ENCODE data around the gene SDC4. TPM values are rescaled to one million over a fixed set of nuclear protein-coding genes. Genes with fewer than 3 reads are reported as not detected.

The SDC4 gene
- total and polyA plus RNA-seq, 10 of the 15 experiments (the other 5 are each of a cell fraction or from before 2014, with no cell fraction given) = 0.52 to 11.3 (median 1.4) TPM

DNA sequence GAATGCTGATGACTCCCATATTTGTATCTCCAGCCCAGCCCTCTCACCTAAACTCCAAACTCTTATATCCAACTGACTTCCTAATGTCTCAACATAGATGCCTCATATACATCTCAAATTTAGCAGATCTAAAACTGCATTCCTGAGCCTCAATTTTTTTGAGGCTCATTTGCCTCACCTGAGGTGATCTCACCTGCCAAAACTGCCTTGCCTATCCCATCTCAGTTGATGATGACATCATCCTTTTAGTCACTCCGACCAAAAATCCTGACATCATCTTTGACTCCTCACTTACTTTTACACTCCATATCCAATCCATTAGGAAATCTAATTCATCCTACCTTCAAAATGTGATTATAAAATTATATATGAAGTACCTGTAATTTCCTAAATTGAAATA lies 68.2 kb downstream of the SDC4 start:
- no peak overlapping the region for H3K4me3 ChIP-seq
- 0% methylated on average over 1 of the region's 1 CpG for WGBS (ENCODE audit: insufficient coverage, insufficient replicate concordance, low lambda C conversion rate, missing lambda C conversion rate)
- intact Hi-C loops (cut with micrococcal nuclease; ENCODE audit: unreplicated experiment) = no loop called here
- no peaks in the 10 kb centered on the region for H3K36me3 ChIP-seq (ENCODE audit: control insufficient read depth in 2 of 2, insufficient read depth in 2 of 2, low read length in 1 of 2)
- H3K79me2 ChIP-seq (ENCODE audit: control insufficient read depth, insufficient read depth, low read length) = no peaks in the 10 kb centered on the region
- H3K4me1 ChIP-seq (ENCODE audit: control insufficient read depth, insufficient read depth, low read length) = no peaks in the 10 kb centered on the region
- no peak overlapping the region for H3K4me2 ChIP-seq (ENCODE audit: control insufficient read depth, insufficient read depth)
- no peak overlapping the region for H3K27ac ChIP-seq (ENCODE audit: control insufficient read depth, insufficient read depth)
- CTCF ChIA-PET = interaction anchor here (1.0 to 1.9 kb wide), 2 partner anchors 11 to 14 kb away, joined by 3 to 7 read pairs; no protein-coding TSS in a partner anchor
- no peaks in the 10 kb centered on the region for H3K9me3 ChIP-seq (replicated peaks; ENCODE audit: control insufficient read depth, insufficient read depth, low read length)
- FAIRE-seq (no peak), DNase-seq (ENCODE audit: low read depth, low spot score) (no peak), ATAC-seq (no peak)
- RAD21 ChIA-PET (ENCODE audit: unreplicated experiment) = no interaction called here
- H2AFZ ChIP-seq (ENCODE audit: control insufficient read depth, low read depth, low read length) = no peak overlapping the region
- in situ Hi-C loops (cut with MboI) = no loop called here
- SMC1A ChIA-PET (ENCODE audit: uncharacterized antibody, unreplicated experiment) = interaction anchor here (0.6 kb wide), 1 partner anchor 25 kb away, joined by 3 read pairs; the partner anchor contains the start of gene SLPI
- BruUV-seq (replicated peaks) = no TSS peak
- TF ChIP-seq ATF7 (IDR thresholded peaks at IDR 0.05; ENCODE audit: low read depth) (0 out of 2 replicates have a peak, but pooled peaks have one; percentile 25), HDGF (IDR thresholded peaks at IDR 0.05) (no peak), POU2F2 (IDR thresholded peaks at IDR 0.05; ENCODE audit: borderline replicate concordance, low read depth, low read length) (no peak), SIX5 (IDR thresholded peaks at IDR 0.05; ENCODE audit: low read depth, low read length, severe bottlenecking) (no peak), ZSCAN29 (IDR thresholded peaks at IDR 0.05) (no peak), ZNF24 (IDR thresholded peaks at IDR 0.05) (no peak), WRNIP1 (IDR thresholded peaks at IDR 0.05; ENCODE audit: borderline replicate concordance, low read depth, low read length) (no peak), RB1 (IDR thresholded peaks at IDR 0.05; ENCODE audit: borderline replicate concordance) (no peak)
- TF ChIP-seq, protein P1, sequence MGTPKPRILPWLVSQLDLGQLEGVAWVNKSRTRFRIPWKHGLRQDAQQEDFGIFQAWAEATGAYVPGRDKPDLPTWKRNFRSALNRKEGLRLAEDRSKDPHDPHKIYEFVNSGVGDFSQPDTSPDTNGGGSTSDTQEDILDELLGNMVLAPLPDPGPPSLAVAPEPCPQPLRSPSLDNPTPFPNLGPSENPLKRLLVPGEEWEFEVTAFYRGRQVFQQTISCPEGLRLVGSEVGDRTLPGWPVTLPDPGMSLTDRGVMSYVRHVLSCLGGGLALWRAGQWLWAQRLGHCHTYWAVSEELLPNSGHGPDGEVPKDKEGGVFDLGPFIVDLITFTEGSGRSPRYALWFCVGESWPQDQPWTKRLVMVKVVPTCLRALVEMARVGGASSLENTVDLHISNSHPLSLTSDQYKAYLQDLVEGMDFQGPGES (IDR thresholded peaks at IDR 0.05) = no peak
- POLR2A ChIA-PET = no interaction called here
- H3K27me3 ChIP-seq (replicated peaks in 1 of 2; ENCODE audit: control insufficient read depth in 2 of 2, insufficient read depth in 2 of 2, low read length in 1 of 2) = peaks cover 2 to 4% of the 10 kb centered on the region in 2 experiments
- H3K9ac ChIP-seq (ENCODE audit: control insufficient read depth, insufficient read depth, low read length) = no peak overlapping the region
- no peaks in the 10 kb centered on the region for H4K20me1 ChIP-seq (ENCODE audit: control insufficient read depth, insufficient read depth)

Data from GM12878 (cell line).